Measurements from ENCODE around the gene ADK.
"Not testable (repeated sequence)": the region's sequence is repeated elsewhere in the genome, so short reads cannot be mapped to it uniquely, and the experiment has no call there.

Gene ADK

DNA sequence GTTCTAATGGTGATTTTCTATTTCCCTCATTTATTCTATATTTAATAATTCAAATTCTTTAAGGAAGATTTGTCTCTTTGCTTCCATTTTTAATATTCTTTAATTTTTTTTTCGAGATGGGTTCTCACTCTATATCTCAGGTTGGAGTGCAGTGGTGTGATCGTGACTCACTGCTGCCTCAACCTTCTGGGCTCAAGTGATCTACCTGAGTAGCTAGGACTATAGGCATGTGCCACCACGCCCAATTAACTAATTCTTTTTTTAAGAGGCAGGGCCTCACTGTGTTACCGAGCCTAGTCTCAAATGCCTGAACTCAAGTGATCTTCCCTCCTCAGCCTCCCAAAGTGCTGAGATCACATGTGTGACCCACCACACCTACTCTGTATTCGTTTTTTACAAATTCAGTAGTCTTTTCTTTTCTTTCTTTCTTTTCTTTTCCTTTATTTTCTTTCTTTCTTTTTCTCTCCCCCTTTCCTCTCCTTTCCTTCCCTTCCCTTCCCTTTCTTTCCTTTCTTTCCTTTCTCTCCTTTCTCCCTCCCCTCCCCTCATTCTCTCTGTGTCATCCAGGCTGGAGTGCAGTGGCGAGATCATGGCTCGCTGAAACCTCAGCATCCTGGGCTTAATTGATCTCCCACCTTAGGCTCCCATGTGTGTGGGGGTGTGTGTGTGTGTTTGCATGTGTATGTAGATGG is 323.1 kb downstream of the ADK start:
- H3K4me3 ChIP-seq (ENCODE audit: low read depth, low read length) = no peak overlapping the region
- TF ChIP-seq, protein P1, sequence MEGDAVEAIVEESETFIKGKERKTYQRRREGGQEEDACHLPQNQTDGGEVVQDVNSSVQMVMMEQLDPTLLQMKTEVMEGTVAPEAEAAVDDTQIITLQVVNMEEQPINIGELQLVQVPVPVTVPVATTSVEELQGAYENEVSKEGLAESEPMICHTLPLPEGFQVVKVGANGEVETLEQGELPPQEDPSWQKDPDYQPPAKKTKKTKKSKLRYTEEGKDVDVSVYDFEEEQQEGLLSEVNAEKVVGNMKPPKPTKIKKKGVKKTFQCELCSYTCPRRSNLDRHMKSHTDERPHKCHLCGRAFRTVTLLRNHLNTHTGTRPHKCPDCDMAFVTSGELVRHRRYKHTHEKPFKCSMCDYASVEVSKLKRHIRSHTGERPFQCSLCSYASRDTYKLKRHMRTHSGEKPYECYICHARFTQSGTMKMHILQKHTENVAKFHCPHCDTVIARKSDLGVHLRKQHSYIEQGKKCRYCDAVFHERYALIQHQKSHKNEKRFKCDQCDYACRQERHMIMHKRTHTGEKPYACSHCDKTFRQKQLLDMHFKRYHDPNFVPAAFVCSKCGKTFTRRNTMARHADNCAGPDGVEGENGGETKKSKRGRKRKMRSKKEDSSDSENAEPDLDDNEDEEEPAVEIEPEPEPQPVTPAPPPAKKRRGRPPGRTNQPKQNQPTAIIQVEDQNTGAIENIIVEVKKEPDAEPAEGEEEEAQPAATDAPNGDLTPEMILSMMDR (IDR thresholded peaks at IDR 0.05; ENCODE audit: low read depth, low read length, missing control alignments) = no peak
- in situ Hi-C loops (cut with HindIII; ENCODE audit: low sequenced_read_pairs) = no loop called here
- DNase-seq (ENCODE audit: low read depth) = no peak

DNA sequence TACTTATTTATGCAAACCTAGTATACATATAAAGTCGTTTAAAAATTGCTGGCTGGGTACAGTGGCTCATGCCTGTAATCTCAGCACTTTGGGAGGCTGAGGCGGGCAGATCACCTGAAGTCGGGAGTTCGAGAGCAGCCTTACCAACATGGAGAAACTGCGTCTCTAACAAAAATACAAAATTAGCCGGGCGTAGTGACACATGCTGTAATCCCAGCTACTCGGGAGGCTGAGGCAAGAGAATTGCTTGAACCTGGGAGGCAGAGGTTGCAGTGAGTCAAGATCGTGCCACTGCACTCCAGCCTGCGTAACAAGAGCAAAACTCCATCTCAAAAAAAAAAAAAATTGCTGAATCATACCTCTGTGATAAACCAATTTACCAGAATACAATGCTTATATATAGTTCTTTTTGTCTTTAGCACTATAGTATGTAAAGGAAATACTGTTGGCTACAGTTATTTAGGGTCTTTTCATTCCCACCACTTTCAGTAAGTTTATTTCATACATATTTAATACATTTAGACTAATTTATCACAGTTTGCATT is 325.2 kb downstream of the ADK start:
- H3K4me3 ChIP-seq (ENCODE audit: low read depth, low read length); in situ Hi-C loops (cut with HindIII; ENCODE audit: low sequenced_read_pairs); DNase-seq (ENCODE audit: low read depth): not testable (repeated sequence)

DNA sequence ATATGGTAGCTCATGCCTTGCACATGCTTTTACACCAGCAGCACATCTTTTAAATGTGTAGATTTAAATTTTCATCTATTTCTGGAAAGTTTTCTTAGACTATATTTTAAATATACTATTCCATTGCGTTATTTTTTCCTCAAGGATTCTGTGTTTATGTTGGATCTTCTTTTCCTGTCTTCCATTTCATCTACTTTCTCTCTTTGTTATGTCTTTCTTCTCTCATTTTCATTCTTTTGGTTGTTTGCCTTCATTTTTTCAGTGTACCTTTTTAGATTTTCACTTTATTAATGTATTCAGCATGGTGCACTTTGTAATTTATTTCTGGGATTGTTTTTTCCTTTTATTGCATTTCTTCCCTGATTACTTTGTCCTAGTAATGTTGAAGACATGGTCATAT is 329.8 kb downstream of the ADK start:
- no peak for DNase-seq (ENCODE audit: low read depth)
- TF ChIP-seq, protein P1 (IDR thresholded peaks at IDR 0.05; ENCODE audit: low read depth, low read length, missing control alignments) = no peak
- in situ Hi-C loops (cut with HindIII; ENCODE audit: low sequenced_read_pairs) = no loop called here
- no peak overlapping the region for H3K4me3 ChIP-seq (ENCODE audit: low read depth, low read length)

DNA sequence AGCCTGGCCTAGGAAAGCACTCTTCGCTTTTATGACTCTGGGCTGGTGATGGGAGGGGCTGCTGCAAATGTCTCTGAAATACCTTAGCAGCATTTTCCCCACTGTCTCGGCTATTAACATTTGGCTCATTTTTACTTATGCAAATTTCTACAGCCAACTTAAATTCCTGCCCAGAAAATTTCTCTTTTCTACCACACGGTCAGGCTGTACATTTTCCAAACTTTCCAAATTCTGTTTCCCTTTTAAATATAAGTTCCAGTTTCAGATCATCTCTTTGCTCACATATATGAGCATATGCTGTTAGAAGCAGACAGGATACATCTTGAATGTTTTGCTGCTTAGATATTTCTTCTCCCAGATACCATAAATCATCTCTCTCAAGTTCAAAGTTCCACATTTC is 332.3 kb downstream of the ADK start:
- no peak overlapping the region for H3K4me3 ChIP-seq (ENCODE audit: low read depth, low read length)
- in situ Hi-C loops (cut with HindIII; ENCODE audit: low sequenced_read_pairs) = no loop called here
- no peak for DNase-seq (ENCODE audit: low read depth)
- TF ChIP-seq, protein P1 (IDR thresholded peaks at IDR 0.05; ENCODE audit: low read depth, low read length, missing control alignments) = no peak

DNA sequence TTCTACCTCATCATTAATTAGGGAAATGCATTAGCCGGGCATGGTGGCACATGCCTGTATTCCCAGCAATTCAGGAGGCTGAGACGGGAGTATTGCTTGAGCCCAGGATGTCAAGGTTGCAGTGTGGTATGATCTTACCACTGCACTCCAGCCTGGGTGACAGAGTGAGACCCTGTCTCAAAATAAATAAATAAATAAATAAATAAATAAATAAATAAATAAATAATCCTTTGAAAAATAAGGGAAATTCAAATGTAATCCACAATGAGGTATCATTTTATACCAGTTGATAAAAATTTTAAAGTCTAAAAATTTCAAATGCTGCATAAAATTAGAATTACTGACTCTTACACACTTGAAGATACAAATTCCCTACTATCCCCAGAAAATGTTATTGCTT is 334.3 kb downstream of the ADK start:
- in situ Hi-C loops (cut with HindIII; ENCODE audit: low sequenced_read_pairs) = no loop called here
- H3K4me3 ChIP-seq (ENCODE audit: low read depth, low read length) = no peak overlapping the region
- DNase-seq (ENCODE audit: low read depth) = no peak
- TF ChIP-seq, protein P1 (IDR thresholded peaks at IDR 0.05; ENCODE audit: low read depth, low read length, missing control alignments) = no peak

DNA sequence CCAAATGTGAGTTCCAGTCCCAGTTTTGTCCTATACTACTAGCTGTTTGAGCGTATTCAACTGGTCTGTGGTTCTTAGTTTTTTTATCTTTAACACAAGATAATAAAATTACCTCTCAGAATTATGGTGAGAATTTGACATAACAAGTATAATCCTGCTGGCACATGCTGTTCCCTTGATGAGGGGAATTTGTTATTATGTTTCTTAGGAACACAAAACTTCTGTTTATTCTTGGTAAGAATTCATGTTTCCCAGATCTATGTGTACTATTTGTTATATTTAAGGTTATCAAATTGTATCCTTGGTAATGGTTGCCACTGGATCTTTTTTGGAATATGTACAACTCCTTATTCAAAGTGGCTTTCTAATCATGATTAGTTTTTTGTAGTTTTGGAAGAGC is 335.6 kb downstream of the ADK start:
- in situ Hi-C loops (cut with HindIII; ENCODE audit: low sequenced_read_pairs) = no loop called here
- DNase-seq (ENCODE audit: low read depth) = no peak
- TF ChIP-seq, protein P1 (IDR thresholded peaks at IDR 0.05; ENCODE audit: low read depth, low read length, missing control alignments) = no peak
- H3K4me3 ChIP-seq (ENCODE audit: low read depth, low read length) = no peak overlapping the region

DNA sequence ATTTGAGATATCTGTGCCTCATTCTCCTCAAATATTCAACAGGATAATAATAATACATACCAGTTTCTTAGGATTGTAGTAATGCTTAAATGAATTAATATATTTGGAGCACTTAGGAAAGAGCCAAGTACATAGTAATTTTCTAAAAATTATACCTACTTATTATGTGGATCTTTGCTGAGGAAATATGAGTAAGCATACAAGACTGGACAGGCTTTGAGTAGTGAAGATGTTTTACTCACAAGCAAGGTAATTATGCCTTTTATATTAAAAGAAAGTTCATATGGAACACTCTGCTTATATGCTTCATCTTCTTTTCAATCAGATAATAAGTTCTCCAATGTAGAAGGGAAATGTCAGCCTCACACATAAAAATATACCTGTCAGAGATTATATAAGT is 337.9 kb downstream of the ADK start:
- TF ChIP-seq, protein P1 (IDR thresholded peaks at IDR 0.05; ENCODE audit: low read depth, low read length, missing control alignments) = no peak
- no peak overlapping the region for H3K4me3 ChIP-seq (ENCODE audit: low read depth, low read length)
- in situ Hi-C loops (cut with HindIII; ENCODE audit: low sequenced_read_pairs) = no loop called here
- DNase-seq (ENCODE audit: low read depth) = no peak
